ENCODE results near the gene PXDN.
"Not testable (repeated sequence)": the region's sequence is repeated elsewhere in the genome, so short reads cannot be mapped to it uniquely, and the experiment has no call there.

The PXDN gene

DNA sequence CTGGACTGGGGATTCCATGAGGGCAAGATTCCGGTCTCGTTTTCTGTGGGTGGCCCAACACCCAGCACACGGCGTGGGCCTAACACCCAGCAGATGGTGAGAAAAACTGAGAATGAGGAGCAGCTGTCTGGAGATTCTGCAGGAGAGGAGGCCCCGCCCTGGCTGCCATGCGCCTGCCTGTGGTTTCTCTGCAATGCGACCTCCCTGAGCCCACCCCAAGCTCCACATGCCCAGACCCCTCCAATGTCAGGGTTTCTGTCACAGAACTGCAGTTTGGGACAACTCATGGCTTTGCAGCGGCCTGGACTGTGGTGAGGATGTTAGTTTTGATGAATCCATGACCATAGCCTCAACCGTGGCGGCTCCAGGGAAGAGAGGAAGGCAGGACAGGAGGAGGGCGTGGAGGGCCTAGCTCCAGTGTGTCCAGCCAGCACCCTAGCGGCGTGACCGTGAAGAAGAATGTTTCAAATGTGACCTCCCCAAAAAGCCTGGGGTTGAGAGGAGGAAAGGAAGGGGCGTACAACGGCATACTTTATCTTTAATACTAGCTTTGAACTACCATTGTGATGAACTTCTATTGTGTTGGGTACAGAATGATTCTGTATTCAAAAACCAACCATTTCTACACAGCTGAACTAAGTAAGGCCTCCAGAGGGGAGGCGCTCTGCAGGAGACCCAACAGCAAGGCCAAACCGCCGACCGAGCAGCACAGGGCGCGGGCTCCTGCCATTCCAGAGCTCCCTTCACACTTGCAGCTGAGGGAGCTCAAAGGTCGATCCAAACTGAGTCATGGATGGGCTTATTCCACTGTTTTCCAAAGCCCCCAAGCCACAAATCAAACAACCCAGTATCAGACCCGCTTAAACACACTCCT is 3.4 kb downstream of the PXDN start:
- no peak for DNase-seq (ENCODE audit: low read depth)

DNA sequence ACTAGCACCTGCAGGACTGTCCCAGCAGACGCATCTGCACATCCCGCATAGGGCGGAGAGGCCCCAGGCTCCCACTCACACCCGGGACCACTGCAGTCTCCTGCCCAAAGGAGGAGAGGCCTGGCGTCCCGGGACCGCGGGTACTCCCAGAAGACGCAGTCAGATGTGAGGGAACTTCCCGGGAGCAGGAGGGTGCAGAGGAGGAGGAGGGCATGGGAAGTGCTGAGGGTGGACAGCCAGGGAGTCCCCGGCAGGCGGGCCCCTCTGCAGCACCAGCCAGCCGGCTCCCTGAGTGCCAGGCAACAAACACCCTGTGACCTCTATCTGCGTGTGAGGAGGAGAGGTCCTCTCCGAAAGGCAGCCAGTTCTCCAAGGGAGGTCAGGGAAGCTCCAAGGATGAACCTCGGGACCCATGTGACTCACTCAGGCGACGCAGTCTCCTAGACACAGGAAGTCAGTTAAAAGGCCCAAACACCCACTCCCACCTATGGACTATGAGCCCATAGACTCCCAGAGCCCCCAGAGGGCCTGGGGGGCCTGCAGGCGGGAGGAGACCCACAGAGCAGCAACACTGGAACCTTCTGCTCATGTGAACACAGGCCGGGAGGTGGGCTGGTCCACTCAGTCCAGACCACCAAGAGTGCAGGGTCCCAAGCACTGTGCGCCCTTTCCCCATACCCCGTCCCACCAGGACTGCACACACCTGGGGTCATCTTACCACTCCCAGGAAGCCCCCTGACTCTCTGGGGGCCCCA is 4.2 kb downstream of the PXDN start:
- no peak for DNase-seq (ENCODE audit: low read depth)

GRCh38 chr2:1739322-1739957 is 4.9 kb downstream of the PXDN start:
- DNase-seq (ENCODE audit: low read depth) = no peak

DNA sequence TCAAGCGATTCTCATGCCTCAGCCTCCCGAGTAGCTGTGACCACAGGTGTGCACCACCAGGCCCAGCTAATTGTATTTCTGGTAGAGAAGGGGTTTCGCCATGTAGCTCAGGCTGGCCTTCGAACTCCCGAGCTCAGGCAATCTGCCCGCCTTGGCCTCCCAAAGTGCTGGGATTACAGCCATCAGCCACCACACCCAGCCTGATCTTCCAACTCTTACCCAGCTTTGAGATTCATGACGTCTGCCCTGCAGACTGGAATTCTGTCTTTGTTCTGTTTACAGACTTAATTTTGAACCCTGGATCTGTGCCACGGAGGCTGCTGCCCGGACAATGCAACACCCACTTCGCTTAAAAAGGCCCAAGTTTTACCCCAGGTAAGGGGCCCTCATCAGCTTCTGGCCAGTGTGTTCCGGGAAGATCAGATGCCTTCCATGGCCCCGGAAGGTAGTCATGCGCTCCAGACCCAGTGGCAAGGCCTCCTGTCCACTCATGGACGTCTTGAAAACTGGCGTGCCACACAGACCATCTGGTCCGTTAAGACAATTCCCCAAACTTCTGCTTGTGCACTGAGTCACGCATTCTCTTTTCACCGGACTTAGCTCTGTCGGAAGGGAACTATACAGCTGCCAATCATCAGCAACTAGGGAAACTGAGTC is 5.5 kb downstream of the PXDN start:
- no peak for DNase-seq (ENCODE audit: low read depth)

DNA sequence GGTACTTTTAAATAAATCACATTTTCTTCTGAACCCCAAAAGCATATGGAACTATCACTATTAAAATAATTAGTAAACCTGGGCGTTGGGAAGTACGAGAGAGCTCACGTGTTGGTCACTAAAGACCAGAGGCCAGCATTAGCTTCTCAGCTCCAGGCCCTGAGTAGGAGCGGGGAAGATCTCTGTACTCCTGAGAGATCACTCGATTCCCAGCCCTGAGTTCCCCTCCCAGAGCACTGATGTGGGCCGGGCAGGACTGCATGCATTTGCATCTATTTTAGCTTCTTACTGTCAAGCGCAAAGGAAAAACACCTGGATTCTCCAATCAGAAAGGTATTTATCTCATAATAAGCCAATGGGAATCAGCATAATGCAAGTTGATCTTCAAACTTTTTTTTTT is 6.2 kb downstream of the PXDN start:
- DNase-seq (ENCODE audit: low read depth) = no peak

DNA sequence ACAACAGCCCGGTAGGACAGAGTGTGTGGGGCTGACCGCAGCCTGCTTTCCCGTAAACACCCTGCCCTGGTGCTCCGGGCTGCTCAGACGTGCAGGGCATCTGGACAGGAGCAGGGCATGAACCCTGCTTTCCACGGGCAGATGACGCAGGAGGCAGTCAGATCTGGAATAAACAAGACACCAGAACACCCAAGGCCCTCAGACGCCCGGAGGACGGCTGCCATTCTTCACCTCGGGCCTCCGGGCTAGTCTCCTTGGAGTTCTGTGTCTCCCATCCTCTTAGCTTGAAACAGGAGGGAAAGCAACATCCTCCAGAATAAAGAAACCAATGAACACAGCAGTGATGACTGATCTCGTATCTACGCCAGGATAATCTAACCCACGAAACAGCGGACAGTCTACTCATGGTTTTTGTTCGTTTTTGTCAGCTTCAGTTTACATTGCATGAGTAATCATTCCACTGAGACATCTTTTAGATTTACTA is 7.3 kb downstream of the PXDN start:
- no peak for DNase-seq (ENCODE audit: low read depth)

DNA sequence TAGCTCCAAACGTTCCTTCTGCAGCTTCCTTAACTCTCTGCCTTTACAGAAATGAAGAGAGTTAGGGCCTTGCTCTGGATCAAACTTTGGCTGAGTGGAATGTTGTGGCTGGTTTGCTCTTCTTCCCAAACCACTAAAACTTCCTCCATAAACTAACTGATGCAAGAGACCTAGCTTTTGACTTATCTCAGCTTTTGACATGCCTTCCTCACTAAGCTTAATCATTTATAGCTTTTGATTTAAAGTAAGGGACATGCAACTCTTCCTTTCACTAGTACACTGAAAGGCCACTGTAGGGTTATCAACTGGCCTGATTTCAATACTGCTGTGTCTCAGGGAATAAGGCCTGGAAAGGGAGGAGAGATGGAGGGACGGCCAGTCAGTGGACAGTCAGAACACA is 8.3 kb downstream of the PXDN start:
- DNase-seq (ENCODE audit: low read depth) = no peak

DNA sequence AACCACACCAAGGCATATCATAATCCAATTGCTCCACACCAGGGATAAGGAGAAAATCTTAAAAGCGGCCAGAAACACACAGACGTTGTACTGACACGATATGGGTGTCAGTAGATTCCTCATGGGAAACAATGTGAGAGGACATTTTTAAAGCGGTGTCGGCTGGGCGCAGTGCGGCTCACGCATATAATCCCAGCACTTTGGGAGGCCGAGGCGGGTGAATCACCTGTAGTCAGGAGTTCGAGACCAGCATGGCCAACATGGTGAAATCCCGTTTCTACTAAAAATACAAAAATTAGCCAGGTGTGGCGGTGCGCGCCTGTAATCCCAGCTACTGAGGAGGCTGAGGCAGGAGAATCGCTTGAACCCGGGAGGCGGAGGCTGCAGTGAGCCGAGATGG is 11.0 kb downstream of the PXDN start:
- not testable (repeated sequence) for DNase-seq (ENCODE audit: low read depth)

DNA sequence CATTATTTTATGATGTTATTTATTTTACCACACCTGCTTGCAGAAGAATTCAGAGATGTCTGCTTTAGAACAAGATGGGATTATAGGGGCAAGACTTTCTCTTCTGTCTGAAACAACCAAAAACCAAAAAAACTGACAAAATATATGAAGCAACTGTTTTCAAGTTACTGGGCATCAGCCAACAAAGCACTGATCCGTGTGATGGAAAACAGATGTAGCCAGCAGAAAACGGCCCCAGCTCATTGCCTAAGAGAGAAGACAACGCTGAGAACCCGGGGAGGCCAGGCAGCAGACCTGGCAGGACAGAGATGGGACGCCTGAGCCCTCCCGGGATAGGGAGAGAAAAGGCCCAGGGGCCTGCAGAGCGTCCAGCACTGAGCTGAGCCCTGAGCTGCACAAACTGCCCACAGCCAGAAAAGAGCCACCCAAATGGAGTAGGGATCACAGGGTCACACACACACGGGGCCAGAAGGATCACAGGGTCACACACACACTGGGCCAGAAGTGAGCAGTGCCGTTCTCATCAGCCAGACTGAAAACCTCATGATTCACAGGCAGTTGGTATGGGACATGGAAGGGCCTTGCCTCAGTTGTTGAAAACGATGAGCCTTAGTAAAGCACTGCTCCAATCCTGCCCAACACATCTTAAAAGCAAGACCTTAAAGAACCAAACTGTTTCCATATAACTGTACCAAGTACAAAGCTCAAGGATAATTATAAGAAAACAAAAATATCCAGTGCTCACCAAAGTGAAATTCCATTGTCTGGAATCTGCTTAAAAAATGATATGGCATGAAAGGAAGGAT is 12.1 kb downstream of the PXDN start:
- DNase-seq (ENCODE audit: low read depth) = no peak

DNA sequence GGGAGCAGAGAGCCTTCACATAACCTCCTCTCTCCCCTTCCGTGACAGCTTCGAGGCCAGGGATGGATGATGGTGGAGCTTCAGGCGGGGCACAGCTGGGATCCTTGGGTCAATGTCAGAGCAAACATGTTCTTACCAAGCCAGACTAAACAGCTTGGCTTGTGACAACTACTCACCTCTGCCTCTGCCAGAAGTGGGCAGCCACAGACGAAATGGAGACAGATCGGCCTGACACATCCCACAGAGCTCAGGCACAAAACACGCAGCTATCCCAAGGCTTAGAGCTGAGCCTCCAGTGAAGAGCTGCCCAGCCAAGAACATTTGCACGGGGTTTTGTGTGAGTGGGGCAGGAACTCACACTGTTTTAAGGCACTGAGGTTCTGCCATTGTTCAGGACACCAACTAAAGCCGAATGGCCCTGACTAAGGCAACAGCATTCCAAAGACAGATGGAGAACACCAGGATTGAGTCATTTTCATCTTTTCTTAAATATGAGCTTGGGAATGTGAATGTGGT is 12.8 kb downstream of the PXDN start:
- DNase-seq (ENCODE audit: low read depth) = no peak

- no peak for DNase-seq (ENCODE audit: low read depth)
Measured at GRCh38 chr2:1730015-1730927, 14.0 kb downstream of the PXDN start.

DNA sequence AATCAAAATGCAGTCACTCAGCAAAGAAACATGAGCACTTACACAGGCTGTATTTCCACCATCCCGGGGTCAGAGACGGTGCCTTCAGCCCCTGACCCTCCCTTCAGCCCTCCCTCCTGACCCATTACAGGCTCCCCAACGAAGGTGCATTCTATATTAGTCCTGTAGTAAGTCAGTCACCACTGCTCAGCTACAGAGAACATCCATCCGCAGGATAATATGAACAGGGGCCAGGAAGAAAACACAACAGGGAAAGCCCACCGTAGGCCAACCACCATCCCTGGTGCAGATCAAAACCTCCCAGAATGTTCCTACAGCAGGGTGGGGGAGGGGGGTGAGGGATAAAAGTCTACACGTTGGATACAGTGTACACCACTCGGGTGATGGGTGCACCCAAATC is 15.1 kb downstream of the PXDN start:
- DNase-seq (ENCODE audit: low read depth) = no peak

- DNase-seq (ENCODE audit: low read depth) = no peak
Measured at GRCh38 chr2:1728821-1729220, 15.5 kb downstream of the PXDN start.

DNA sequence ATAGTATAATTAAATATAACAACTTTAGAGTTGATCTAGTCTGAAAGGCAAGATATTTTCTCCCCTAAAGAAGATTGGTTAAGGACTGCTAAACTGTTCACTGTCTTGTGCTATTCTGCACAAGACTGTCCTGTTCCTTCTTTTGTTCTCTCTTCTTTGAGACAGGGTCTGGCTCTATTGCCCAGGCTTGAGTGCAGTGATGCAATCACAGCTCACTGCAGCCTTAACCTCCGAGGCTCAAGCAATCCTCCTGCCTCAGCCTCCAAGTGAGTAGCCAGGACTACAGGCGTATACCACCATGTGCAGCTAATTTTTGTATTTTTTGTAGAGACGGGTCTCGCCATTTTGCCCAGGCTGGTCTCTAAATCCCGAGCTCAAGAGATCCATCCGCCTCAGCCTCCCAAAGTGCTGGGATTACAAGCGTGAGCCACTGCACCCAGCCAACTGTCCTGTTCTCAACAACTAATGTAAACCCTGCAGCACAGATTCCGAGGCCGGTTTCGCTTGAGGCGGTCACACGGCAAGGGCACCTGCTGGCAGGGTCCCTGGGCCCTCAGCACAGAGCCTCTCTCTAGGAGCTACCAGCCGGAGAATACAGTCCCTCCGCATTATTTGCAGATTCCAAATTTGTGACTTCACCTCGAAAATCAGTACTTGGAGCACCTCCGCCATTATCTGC is 16.4 kb downstream of the PXDN start:
- DNase-seq (ENCODE audit: low read depth) = no peak

GRCh38 chr2:1727101-1727771 is 17.1 kb downstream of the PXDN start:
- no peak for DNase-seq (ENCODE audit: low read depth)

GRCh38 chr2:1726558-1726957 is 17.8 kb downstream of the PXDN start:
- no peak for DNase-seq (ENCODE audit: low read depth)

GRCh38 chr2:1724351-1724750 is 20.0 kb downstream of the PXDN start:
- DNase-seq (ENCODE audit: low read depth) = not testable (repeated sequence)

- no peak for DNase-seq (ENCODE audit: low read depth)
Measured at GRCh38 chr2:1723397-1724042, 20.8 kb downstream of the PXDN start.

All from activated gamma-delta T cell treated with anti-CD3 and anti-CD28 coated beads, Interleukin-2, amount 50 U/mL, for 16 hours (primary cell).